ENCODE results near the gene ANKRD10.

Gene ANKRD10

DNA sequence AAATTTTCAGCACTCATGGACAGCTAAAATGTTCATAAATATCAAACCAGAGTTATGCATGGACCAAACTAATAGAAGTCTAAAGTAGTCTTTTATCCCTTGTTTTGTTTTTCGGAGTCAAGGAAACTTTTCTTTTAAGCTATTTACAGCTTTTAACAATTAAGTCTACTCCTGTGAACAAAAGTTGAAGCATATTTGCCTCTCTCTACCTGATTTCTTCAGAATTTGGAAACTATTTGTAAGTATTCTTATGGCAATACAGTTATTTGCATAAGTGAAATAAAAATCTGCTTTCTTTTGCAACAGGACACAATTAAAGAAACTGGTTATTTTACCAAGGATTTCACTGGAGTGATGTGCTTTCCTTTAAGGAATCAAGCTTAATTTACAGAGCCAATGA, 47.1 kb upstream of the ANKRD10 start:
- H3K9ac ChIP-seq (ENCODE audit: low read depth, low read length) = no peak overlapping the region
- no peaks in the 10 kb centered on the region for H3K27me3 ChIP-seq (ENCODE audit: insufficient read depth, low read length, poor library complexity)
- ATAC-seq (ENCODE audit: insufficient read depth, low read depth) = no peak
- H3K4me2 ChIP-seq (ENCODE audit: insufficient read depth, low read length) = no peak overlapping the region
- no peaks in the 10 kb centered on the region for H3K4me1 ChIP-seq (ENCODE audit: insufficient read depth, low read length)
- DNase-seq = no peak
- H3K27ac ChIP-seq (ENCODE audit: low read length) = no peak overlapping the region
- no peak overlapping the region for H2AFZ ChIP-seq (ENCODE audit: low read depth, low read length)
- peaks cover 41% of the 10 kb centered on the region for H3K9me3 ChIP-seq (ENCODE audit: insufficient read depth, low read length, severe bottlenecking)
- TF ChIP-seq, protein P1, sequence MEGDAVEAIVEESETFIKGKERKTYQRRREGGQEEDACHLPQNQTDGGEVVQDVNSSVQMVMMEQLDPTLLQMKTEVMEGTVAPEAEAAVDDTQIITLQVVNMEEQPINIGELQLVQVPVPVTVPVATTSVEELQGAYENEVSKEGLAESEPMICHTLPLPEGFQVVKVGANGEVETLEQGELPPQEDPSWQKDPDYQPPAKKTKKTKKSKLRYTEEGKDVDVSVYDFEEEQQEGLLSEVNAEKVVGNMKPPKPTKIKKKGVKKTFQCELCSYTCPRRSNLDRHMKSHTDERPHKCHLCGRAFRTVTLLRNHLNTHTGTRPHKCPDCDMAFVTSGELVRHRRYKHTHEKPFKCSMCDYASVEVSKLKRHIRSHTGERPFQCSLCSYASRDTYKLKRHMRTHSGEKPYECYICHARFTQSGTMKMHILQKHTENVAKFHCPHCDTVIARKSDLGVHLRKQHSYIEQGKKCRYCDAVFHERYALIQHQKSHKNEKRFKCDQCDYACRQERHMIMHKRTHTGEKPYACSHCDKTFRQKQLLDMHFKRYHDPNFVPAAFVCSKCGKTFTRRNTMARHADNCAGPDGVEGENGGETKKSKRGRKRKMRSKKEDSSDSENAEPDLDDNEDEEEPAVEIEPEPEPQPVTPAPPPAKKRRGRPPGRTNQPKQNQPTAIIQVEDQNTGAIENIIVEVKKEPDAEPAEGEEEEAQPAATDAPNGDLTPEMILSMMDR (IDR thresholded peaks at IDR 0.05; ENCODE audit: borderline replicate concordance, extremely low read depth, low read length, poor library complexity, severe bottlenecking) = no peak
- no peak for TF ChIP-seq EZH2 (IDR thresholded peaks at IDR 0.05; ENCODE audit: borderline replicate concordance, low read depth, low read length, severe bottlenecking)
- no peaks in the 10 kb centered on the region for H3K79me2 ChIP-seq (ENCODE audit: insufficient read depth, low read length)
- no peaks in the 10 kb centered on the region for H4K20me1 ChIP-seq (ENCODE audit: insufficient read depth, low read length)
- H3K4me3 ChIP-seq (ENCODE audit: low read depth in 1 of 2, low read length in 2 of 2) = no peak overlapping the region
- no peaks in the 10 kb centered on the region for H3K36me3 ChIP-seq (ENCODE audit: insufficient read depth, low read length)

DNA sequence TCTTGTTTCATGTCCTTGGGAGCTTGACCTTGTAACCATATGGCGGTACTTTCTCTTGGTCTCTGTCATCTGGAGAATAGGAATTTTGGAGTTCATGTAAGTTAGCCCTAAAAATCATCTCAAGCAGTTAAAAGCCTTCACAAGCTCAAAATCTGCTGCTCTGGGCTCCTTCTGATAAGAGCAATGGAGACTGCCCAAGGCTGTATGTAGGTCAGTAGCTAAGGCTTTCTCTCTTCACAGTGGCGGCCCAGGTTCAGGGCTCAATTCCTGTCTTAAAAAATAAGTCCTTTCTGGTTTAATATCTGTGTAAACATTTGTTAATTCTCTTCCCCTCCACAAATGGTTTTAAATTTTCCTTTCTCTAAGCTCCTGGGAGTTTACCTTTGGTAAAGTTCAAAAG, 45.3 kb upstream of the ANKRD10 start:
- ATAC-seq (ENCODE audit: insufficient read depth, low read depth) = no peak
- TF ChIP-seq, protein P1 (IDR thresholded peaks at IDR 0.05; ENCODE audit: borderline replicate concordance, extremely low read depth, low read length, poor library complexity, severe bottlenecking) = no peak
- TF ChIP-seq EZH2 (IDR thresholded peaks at IDR 0.05; ENCODE audit: borderline replicate concordance, low read depth, low read length, severe bottlenecking) = no peak
- H3K9me3 ChIP-seq (ENCODE audit: insufficient read depth, low read length, severe bottlenecking) = peaks cover 28% of the 10 kb centered on the region

DNA sequence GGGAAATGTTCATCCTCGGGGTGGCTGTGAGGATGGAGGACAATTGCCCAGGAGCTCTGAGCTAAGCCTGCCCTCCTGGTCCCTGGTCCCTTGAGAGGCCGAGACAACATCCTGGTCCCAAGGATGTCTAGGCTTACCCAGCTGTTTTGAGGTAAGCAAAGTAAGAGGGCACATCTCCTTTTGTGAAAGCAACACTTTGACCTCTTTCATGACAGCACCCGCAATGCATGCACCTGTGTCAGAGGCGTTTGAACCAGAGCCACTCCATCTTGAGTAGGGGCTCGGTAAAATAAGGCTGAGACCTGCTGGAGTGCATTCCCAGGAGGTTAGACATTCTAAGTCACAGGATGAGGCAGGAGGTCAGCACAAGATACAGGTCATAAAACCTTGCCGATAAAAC, 43.1 kb upstream of the ANKRD10 start:
- Histone ChIP-seq H3K27me3 (ENCODE audit: insufficient read depth, low read length, poor library complexity) (no peaks in the 10 kb centered on the region), H3K4me3 (ENCODE audit: low read depth in 1 of 2, low read length in 2 of 2) (no peak overlapping the region), H2AFZ (ENCODE audit: low read depth, low read length) (no peak overlapping the region), H3K27ac (ENCODE audit: low read length) (no peak overlapping the region), H3K9me3 (ENCODE audit: insufficient read depth, low read length, severe bottlenecking) (peaks cover 13% of the 10 kb centered on the region), H3K4me1 (ENCODE audit: insufficient read depth, low read length) (no peaks in the 10 kb centered on the region), H3K36me3 (ENCODE audit: insufficient read depth, low read length) (no peaks in the 10 kb centered on the region), H4K20me1 (ENCODE audit: insufficient read depth, low read length) (no peaks in the 10 kb centered on the region), H3K79me2 (ENCODE audit: insufficient read depth, low read length) (no peaks in the 10 kb centered on the region), H3K9ac (ENCODE audit: low read depth, low read length) (no peak overlapping the region), H3K4me2 (ENCODE audit: insufficient read depth, low read length) (no peak overlapping the region)
- no peak for ATAC-seq (ENCODE audit: insufficient read depth, low read depth)
- no peak for DNase-seq
- TF ChIP-seq, protein P1 (IDR thresholded peaks at IDR 0.05; ENCODE audit: borderline replicate concordance, extremely low read depth, low read length, poor library complexity, severe bottlenecking) = no peak
- no peak for TF ChIP-seq EZH2 (IDR thresholded peaks at IDR 0.05; ENCODE audit: borderline replicate concordance, low read depth, low read length, severe bottlenecking)

More for the DNA sequence above, 45.3 kb upstream of the ANKRD10 start:
- no peaks in the 10 kb centered on the region for H4K20me1 ChIP-seq (ENCODE audit: insufficient read depth, low read length)
- no peaks in the 10 kb centered on the region for H3K4me1 ChIP-seq (ENCODE audit: insufficient read depth, low read length)
- H3K27me3 ChIP-seq (ENCODE audit: insufficient read depth, low read length, poor library complexity) = no peaks in the 10 kb centered on the region
- H2AFZ ChIP-seq (ENCODE audit: low read depth, low read length) = no peak overlapping the region
- no peak for DNase-seq
- H3K27ac ChIP-seq (ENCODE audit: low read length) = no peak overlapping the region
- H3K79me2 ChIP-seq (ENCODE audit: insufficient read depth, low read length) = no peaks in the 10 kb centered on the region
- no peak overlapping the region for H3K4me2 ChIP-seq (ENCODE audit: insufficient read depth, low read length)
- no peak overlapping the region for H3K9ac ChIP-seq (ENCODE audit: low read depth, low read length)
- no peak overlapping the region for H3K4me3 ChIP-seq (ENCODE audit: low read depth in 1 of 2, low read length in 2 of 2)
- H3K36me3 ChIP-seq (ENCODE audit: insufficient read depth, low read length) = no peaks in the 10 kb centered on the region
